ENCODE measurements around the gene RAD17.
"Not testable (repeated sequence)": the region's sequence is repeated elsewhere in the genome, so short reads cannot be mapped to it uniquely, and the experiment has no call there.

The RAD17 gene

GRCh38 chr5:69431424-69432303 is 62.0 kb downstream of the RAD17 start:
- DNase-seq (ENCODE audit: insufficient read length, low spot score): no peak
- FAIRE-seq: no peak
- TF ChIP-seq, protein P1, sequence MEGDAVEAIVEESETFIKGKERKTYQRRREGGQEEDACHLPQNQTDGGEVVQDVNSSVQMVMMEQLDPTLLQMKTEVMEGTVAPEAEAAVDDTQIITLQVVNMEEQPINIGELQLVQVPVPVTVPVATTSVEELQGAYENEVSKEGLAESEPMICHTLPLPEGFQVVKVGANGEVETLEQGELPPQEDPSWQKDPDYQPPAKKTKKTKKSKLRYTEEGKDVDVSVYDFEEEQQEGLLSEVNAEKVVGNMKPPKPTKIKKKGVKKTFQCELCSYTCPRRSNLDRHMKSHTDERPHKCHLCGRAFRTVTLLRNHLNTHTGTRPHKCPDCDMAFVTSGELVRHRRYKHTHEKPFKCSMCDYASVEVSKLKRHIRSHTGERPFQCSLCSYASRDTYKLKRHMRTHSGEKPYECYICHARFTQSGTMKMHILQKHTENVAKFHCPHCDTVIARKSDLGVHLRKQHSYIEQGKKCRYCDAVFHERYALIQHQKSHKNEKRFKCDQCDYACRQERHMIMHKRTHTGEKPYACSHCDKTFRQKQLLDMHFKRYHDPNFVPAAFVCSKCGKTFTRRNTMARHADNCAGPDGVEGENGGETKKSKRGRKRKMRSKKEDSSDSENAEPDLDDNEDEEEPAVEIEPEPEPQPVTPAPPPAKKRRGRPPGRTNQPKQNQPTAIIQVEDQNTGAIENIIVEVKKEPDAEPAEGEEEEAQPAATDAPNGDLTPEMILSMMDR (IDR thresholded peaks at IDR 0.05; ENCODE audit: insufficient read depth, missing control alignments): no peak

GRCh38 chr5:69432412-69433206 is 63.0 kb downstream of the RAD17 start:
- DNase-seq (ENCODE audit: insufficient read length, low spot score): no peak
- FAIRE-seq: no peak
- TF ChIP-seq, protein P1 (IDR thresholded peaks at IDR 0.05; ENCODE audit: insufficient read depth, missing control alignments): no peak

- FAIRE-seq: not testable (repeated sequence)
These were observed 65.8 kb downstream of the RAD17 start for GRCh38 chr5:69435276-69435884.

GRCh38 chr5:69444127-69444754 is 74.6 kb downstream of the RAD17 start:
- FAIRE-seq: no peak
- TF ChIP-seq, protein P1 (IDR thresholded peaks at IDR 0.05; ENCODE audit: insufficient read depth, missing control alignments): no peak
- no peak for DNase-seq (ENCODE audit: insufficient read length, low spot score)

More at GRCh38 chr5:69435276-69435884, 65.8 kb downstream of the RAD17 start:
- DNase-seq (ENCODE audit: insufficient read length, low spot score): not testable (repeated sequence)

GRCh38 chr5:69449511-69449910 is 79.9 kb downstream of the RAD17 start:
- FAIRE-seq: no peak
- no peak for DNase-seq (ENCODE audit: insufficient read length, low spot score)
- TF ChIP-seq, protein P1 (IDR thresholded peaks at IDR 0.05; ENCODE audit: insufficient read depth, missing control alignments): no peak

- FAIRE-seq (no peak), DNase-seq (ENCODE audit: insufficient read length, low spot score) (no peak)
- TF ChIP-seq, protein P1 (IDR thresholded peaks at IDR 0.05; ENCODE audit: insufficient read depth, missing control alignments): no peak
These were observed 80.5 kb downstream of the RAD17 start for GRCh38 chr5:69450116-69450515.

DNA sequence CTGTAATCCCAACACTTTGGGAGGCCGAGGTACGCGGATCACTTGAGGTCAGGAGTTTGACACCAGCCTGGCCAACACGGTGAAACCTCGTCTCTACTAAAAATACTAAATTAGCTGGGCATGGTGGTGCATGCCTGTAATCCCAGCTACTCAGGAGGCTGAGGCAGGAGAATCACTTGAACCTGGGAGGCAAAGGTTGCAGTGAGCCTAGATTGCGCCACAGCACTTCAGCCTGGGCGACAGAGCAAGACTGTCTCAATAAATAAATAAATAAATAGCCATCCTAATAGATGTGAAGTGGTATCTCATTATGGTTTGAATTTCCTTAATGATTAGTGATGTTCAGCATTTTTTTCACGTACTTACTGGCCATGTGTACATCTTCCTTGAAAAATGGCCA is 80.9 kb downstream of the RAD17 start:
- not testable (repeated sequence) for DNase-seq (ENCODE audit: insufficient read length, low spot score); FAIRE-seq
